Esophagus squamous epithelium (tissue), 5 donors: Measurements from ENCODE around the gene LPP. TPM values are rescaled to one million over a fixed set of nuclear protein-coding genes. Genes with fewer than 3 reads are reported as not detected.

Experiments used
- DNase-seq: peaks from one replicate; lab custom pipeline; 2025; lab: John Stamatoyannopoulos, UW
- H3K27ac ChIP-seq, 4 donors: fragments of 200-600 bp; sonication (generic); one replicate each; pipeline ENCODE4 v1.5.1; 2016 to 2019; ENCODE audit warnings: mild to moderate bottlenecking in 1 of 4
- H3K27me3 ChIP-seq, 4 donors: fragments of 200-600 bp; sonication (generic); 1 replicate in 3 of 4; 2 replicates in 1 of 4; pipeline versions ENCODE4 v1.5.1 to v1.6.0; 2017 to 2021; ENCODE audit warnings: antibody characterized with exemption in 1 of 4
- H3K36me3 ChIP-seq, 3 donors: fragments of 200-600 bp; sonication (generic); one replicate each; pipeline ENCODE4 v1.5.1; 2016 to 2019
- H3K4me1 ChIP-seq, 3 donors: fragments of 200-600 bp; sonication (generic); one replicate each; pipeline ENCODE4 v1.5.1; 2017 to 2019
- H3K4me3 ChIP-seq, 4 donors: fragments of 200-600 bp; sonication (generic); 1 replicate in 3 of 4; 2 replicates in 1 of 4; pipeline ENCODE4 v1.5.1; 2016 to 2019; ENCODE audit warnings: mild to moderate bottlenecking in 2 of 4, moderate library complexity in 1 of 4
- H3K9me3 ChIP-seq, 3 donors: fragments of 200-600 bp; sonication (generic); one replicate each; pipeline ENCODE4 v1.5.1; 2016 to 2019
- CTCF ChIP-seq, 6 experiments: fragments of 450-650 bp in 4 of 6; fragments of 200-600 bp in 2 of 6; sonication (generic) in 2 of 6; IDR thresholded peaks; one replicate each; pipeline ENCODE4 v1.5.1; 2016 to 2019; ENCODE audit warnings: antibody characterized with exemption in 6 of 6, mild to moderate bottlenecking in 4 of 6, moderate library complexity in 4 of 6
- POLR2A ChIP-seq, 4 donors: fragments of 450-650 bp; IDR thresholded peaks; one replicate each; pipeline ENCODE4 v1.6.1; 2017; ENCODE audit warnings: antibody characterized with exemption in 4 of 4, mild to moderate bottlenecking in 4 of 4, moderate library complexity in 3 of 4
- WGBS, 2 donors: methylation state at CpG; one replicate each; pipeline ENCODE4 v1.1.5; 2018; 5-methylcytosine and 5-hydroxymethylcytosine counted together
- intact Hi-C: fragments of 100-400 bp; cut with DNase I; formaldehyde crosslinking; loops from one replicate; pipeline ENCODE4 v1.15.0; 2022
- total RNA-seq, 4 donors: library from RNA; depleted of rRNA; stranded (reverse); fragments of >200 nt; gene quantifications; one replicate each; pipeline ENCODE4 v1.1.0, GENCODE V29; 2016
- donor health status: DM: yes; HTN: yes; CAD: no.

Gene LPP
- total RNA-seq, 4 donors from 2014 or later: 41.4 to 369 (median 97.3) TPM

GRCh38 chr3:188617988-188618701 is 464.2 kb downstream of the LPP start:
- WGBS, 2 donors: 83 to 85% methylated on average over 5 of the region's 5 CpGs
- DNase-seq: no peak
- Histone ChIP-seq H3K27ac (peak overlapping the region in 1 of 4 donors; percentile 30), H3K9me3 (no peaks in the 10 kb centered on the region), H3K36me3 (peaks cover 0 to 5% (median 0%) of the 10 kb centered on the region in 3 donors), H3K4me1 (peaks cover 0 to under 1% (median 0%) of the 10 kb centered on the region in 3 donors), H3K4me3 (no peak overlapping the region), H3K27me3 (no peaks in the 10 kb centered on the region)
- no peak for TF ChIP-seq CTCF (IDR thresholded peaks at IDR 0.05)
- no peak for TF ChIP-seq POLR2A (IDR thresholded peaks at IDR 0.05)
- intact Hi-C loops: no loop called here

GRCh38 chr3:188620752-188621151 is 466.8 kb downstream of the LPP start:
- intact Hi-C loops: no loop called here
- no peak overlapping the region for H3K4me3 ChIP-seq
- WGBS, 2 donors: 98 to 100% methylated on average over 2 of the region's 2 CpGs
- H3K9me3 ChIP-seq: no peaks in the 10 kb centered on the region
- no peak for TF ChIP-seq POLR2A (IDR thresholded peaks at IDR 0.05)
- TF ChIP-seq CTCF (IDR thresholded peaks at IDR 0.05): no peak
- peaks cover 0 to 17% (median 6%) of the 10 kb centered on the region in 3 donors for H3K4me1 ChIP-seq
- H3K36me3 ChIP-seq: no peaks in the 10 kb centered on the region
- H3K27me3 ChIP-seq: no peaks in the 10 kb centered on the region
- H3K27ac ChIP-seq: no peak overlapping the region
- no peak for DNase-seq

GRCh38 chr3:188624384-188624783 is 470.4 kb downstream of the LPP start:
- TF ChIP-seq CTCF (IDR thresholded peaks at IDR 0.05) (no peak), POLR2A (IDR thresholded peaks at IDR 0.05) (no peak)
- no peaks in the 10 kb centered on the region for H3K36me3 ChIP-seq
- H3K9me3 ChIP-seq: no peaks in the 10 kb centered on the region
- no peaks in the 10 kb centered on the region for H3K27me3 ChIP-seq
- intact Hi-C loops: no loop called here
- 32 to 36% methylated on average over 3 of the region's 3 CpGs for WGBS, 2 donors
- DNase-seq: no peak
- H3K4me3 ChIP-seq: no peak overlapping the region
- H3K4me1 ChIP-seq: peaks cover 0 to 17% (median 6%) of the 10 kb centered on the region in 3 donors
- H3K27ac ChIP-seq: peak overlapping the region in 3 of 4 donors; percentile 73 to 78 (median 75)

GRCh38 chr3:188624828-188625227 is 470.9 kb downstream of the LPP start:
- TF ChIP-seq CTCF (IDR thresholded peaks at IDR 0.05): no peak
- TF ChIP-seq POLR2A (IDR thresholded peaks at IDR 0.05): no peak
- intact Hi-C loops: no loop called here
- peak overlapping the region in 3 of 4 donors; percentile 73 to 78 (median 75) for H3K27ac ChIP-seq
- no peaks in the 10 kb centered on the region for H3K36me3 ChIP-seq
- H3K4me1 ChIP-seq: peaks cover 0 to 17% (median 6%) of the 10 kb centered on the region in 3 donors
- H3K4me3 ChIP-seq: no peak overlapping the region
- H3K27me3 ChIP-seq: no peaks in the 10 kb centered on the region
- DNase-seq: no peak
- H3K9me3 ChIP-seq: no peaks in the 10 kb centered on the region

GRCh38 chr3:188627652-188628051 is 473.7 kb downstream of the LPP start:
- no peak for TF ChIP-seq CTCF (IDR thresholded peaks at IDR 0.05)
- no peak for TF ChIP-seq POLR2A (IDR thresholded peaks at IDR 0.05)
- H3K27me3 ChIP-seq: no peaks in the 10 kb centered on the region
- peak overlapping the region in 1 of 4 donors; percentile 6 for H3K27ac ChIP-seq
- H3K4me3 ChIP-seq: no peak overlapping the region
- DNase-seq: no peak
- intact Hi-C loops: no loop called here
- H3K9me3 ChIP-seq: no peaks in the 10 kb centered on the region
- H3K36me3 ChIP-seq: no peaks in the 10 kb centered on the region
- H3K4me1 ChIP-seq: peaks cover 0 to 17% (median 6%) of the 10 kb centered on the region in 3 donors
